RPMI8226 (cell line): ENCODE results near the gene CD180.
A peak's percentile ranks its signal among the peaks of the same experiment; 100 is the strongest.

Experiments
- DNase-seq: peaks from one replicate; pipeline ENCODE4 v3.0.0-alpha.2; 2015

Gene CD180

GRCh38 chr5:67209141-67209771 is 12.7 kb upstream of the CD180 start:
- peak; percentile 91 for DNase-seq

GRCh38 chr5:67208403-67208802 is 11.8 kb upstream of the CD180 start:
- no peak for DNase-seq

DNA sequence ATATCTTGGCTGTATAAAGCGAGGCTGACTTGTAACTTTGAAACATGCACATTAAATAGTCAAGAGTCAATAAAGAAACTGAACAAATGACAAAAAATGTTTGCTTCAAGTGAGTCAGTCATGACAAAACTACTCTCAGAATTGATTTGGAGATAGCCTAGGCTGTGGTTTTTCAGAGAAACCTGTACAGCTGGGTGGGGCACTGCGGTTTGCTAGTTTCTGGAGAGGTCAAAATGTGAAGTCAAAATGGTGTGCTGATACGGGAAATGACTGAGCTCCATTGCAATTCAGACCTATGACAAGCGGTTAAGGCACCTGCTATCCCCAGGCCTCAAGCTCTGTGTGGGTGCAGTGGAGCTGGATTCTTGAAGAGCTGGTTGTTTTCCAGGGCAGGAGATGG is 10.3 kb upstream of the CD180 start:
- DNase-seq = peak; percentile 96

DNA sequence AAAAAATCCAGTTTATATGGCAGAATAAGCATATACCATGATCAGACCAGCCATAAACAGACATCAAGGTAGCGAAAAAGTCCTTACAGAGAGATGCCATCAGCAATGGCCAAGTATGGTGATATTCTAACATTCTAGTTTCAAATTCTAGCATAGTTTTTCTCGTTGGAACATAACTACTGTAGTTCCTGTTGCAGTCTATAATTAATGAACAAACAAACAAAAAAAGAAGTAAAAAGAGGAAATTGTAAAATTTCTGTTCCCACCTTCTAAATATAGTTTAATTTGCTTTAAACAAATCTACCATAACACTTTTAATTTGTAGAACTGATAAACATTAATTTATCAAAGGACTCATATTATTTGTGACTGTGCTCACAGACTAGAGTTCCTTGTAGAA is 9.9 kb upstream of the CD180 start:
- no peak for DNase-seq

GRCh38 chr5:67205981-67206380 is 9.4 kb upstream of the CD180 start:
- DNase-seq = no peak

DNA sequence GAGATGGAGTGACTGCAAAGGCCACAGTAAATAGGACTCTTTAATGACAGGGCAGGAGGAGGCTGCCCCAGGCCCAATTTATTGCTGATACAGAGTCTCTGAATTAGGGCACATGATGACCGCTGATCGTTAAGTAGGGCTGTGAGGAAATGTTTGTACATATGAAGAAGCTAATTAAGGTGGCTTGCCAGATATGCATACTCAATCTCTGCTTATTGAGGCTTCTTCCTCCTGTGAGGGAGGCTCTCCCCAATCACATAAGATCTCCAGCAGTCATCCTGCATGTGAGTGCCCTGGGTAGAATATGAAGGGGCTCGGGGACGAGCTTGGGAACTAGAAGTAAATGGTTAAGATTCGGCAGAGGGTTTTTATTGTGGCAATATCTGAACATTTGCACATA is 8.2 kb upstream of the CD180 start:
- no peak for DNase-seq

GRCh38 chr5:67203701-67204074 is 7.1 kb upstream of the CD180 start:
- no peak for DNase-seq

- DNase-seq = no peak
Measured at GRCh38 chr5:67202828-67203227, 6.2 kb upstream of the CD180 start.

DNA sequence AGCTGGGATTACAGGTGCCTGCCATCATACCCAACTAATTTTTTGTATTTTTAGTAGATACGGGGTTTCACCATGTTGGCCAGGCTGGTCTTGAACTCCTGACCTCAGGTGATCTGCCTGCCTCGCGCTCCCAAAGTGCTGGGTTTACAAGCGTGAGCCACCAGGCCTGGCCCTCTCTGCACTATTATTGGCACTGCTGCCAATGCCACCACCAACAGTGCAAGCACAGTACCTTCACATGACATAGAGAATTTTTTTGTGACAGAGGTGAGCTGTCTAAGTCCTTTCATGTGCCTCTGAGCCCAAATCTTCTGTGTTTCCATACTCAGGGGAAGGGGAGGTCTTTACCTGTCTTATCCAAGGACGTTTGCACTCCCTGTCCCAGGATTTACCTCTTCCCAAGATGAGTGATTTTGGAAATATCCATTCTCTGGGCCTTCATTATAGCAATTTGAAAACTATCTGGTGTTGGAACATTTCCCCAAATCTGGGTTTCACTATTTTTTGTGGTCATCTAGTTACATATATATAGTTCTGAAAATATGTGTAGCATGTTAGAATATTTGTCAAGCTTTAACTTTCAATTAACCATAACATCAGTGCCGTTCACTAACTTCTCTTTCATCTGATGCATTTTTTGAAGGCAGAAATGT is 5.4 kb upstream of the CD180 start:
- DNase-seq = no peak

DNA sequence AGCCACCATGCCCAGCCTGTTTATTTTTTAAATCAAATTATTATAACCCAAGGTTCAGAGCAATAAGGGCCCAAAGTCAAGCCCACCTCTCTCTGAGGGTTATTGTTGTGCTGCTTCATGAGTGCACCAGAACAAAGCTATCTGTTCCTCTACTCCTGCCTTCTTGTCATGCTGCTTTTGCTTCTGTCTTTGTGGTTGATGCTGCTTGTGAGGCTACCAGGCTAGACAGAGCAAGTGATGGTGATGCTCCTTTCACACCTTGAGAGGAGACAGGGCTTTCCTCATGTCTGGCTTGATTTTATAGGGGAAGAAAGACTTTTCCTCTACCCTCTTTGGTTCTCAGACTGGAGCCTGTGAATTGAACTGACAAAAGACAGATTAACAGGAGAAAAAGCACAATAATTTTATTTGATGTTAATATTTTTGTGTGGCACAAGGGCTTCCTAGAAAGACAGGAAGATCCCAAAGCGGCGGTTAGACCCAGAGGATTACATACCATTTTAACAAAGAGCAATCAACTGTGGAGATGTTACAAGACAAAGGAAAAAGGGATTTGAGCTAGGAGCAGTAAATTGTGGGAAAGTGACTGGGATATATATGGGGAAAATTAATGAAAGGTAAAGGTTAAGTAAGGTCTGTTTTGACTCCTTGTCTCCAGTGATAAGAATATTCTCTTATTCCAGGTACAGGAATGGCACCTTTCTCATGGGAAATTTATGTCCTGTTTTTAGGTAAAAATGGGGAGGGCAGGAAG is 4.4 kb upstream of the CD180 start:
- DNase-seq = no peak

GRCh38 chr5:67199859-67200258 is 3.3 kb upstream of the CD180 start:
- no peak for DNase-seq

DNA sequence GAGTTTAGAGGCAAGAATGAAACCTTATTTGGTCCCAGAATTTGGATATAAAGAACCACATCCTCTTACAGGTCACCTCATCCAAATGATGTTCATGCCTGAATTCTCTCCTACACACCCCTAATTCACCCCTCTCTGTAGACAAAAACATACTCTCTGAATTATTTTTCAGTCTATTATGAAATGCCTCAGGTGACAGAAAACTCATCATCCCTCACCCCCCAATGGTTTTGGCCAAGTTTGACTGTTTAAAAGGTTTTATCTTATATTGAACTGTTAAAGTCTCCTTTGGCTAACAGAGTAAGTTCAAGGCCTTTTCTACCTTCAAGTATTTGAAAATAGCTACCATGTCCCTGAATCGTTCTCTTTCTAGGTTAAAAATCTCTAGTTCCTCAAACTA is 2.3 kb upstream of the CD180 start:
- DNase-seq = no peak

- no peak for DNase-seq
Measured at GRCh38 chr5:67197536-67197935, 937 bp upstream of the CD180 start.

DNA sequence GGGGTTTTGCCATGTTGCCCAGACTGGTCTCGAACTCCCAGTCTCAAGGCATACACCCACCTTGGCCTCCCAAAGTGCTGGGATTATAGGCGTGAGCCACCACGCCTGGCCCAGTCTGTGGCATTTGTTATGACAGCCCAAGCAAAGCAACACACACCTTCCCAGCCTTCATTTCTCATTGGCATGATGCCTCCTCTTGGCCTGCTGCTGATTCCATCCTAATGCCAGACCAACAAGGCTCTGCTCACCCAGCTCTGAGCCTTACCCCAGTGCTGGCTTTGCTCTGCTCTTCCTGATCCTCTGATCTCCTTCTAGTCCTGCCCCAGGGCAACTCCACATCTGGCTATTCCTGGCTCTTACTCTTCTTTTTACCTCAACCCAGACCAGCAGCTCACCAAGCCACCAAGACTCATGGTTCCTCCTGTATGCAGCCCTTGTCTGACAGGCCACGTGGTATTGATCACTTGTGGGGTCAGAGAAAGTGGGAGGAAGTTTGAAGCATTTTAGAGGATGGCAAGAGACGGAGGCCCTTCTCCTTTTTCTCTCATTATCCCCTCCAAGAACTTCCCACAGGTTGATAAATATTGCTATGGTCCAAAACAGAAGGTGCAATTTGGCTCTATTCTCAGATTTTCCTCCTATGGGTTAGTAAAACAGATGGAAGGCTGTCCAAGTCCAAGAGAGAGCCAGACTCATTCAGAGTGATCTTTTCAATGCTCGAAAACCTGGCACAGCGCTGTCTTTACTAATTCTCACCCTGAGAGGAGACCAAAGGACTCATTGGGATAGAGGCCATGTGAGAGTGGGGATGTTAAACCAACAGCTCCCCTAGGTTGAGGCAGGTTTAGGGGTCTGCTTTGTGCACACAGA is 958 bp downstream of the CD180 start:
- no peak for DNase-seq

GRCh38 chr5:67194166-67194565 is 2.4 kb downstream of the CD180 start:
- no peak for DNase-seq

GRCh38 chr5:67193439-67193807 is 3.2 kb downstream of the CD180 start:
- peak; percentile 67 for DNase-seq

DNA sequence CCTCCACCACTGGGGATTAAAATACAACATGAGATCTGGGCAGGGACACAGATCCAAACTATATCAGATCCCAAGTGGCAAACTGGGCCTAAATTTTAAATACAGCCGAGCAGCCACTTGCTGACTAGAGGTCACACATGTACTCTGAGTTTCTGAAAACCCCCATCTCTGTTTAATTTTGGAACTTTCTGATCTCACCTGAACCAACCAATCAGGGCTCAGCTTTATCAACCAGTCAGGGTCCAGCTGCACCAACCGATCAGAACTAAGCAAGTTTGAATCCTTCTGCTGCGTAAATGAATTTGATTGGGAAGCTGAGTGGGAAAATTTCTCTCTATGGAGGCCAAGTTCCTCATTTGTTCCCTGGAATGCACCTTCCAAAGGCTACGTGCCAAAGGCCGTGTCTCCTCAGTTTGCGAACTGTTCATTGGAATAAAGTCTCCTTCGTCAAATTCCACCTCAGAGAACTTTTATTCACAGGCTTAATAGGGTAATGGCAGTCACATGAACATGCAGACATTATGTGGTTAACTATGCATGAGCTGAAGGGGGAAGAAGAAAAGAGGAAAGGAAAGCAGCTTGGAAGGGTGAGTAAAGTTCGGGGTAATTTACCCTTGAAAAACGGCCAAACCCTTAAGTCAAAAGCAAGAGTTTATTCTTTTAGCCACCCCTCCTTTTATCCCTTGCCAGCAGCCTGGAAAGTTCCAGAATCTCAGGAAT is 3.7 kb downstream of the CD180 start:
- DNase-seq = no peak

GRCh38 chr5:67190861-67191260 is 5.7 kb downstream of the CD180 start:
- no peak for DNase-seq

DNA sequence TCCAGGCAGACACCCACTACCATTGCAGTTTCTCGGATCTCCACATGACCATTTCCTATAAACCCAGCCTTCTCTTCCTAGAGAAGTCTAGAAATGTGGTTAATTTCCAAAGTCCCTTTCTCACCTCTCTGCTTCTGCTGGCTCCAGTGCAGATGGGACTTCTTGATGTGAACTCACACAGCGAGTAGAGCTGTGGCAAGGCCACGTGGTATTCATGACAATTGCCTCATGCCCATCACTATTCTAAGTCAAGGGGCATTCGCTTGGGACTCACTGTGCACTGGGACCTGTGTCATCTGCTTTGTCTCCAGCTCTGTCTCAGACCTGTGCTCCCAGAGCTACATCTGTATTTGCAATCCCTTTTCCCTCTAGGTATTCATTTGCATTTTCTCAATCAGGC is 6.2 kb downstream of the CD180 start:
- no peak for DNase-seq

DNA sequence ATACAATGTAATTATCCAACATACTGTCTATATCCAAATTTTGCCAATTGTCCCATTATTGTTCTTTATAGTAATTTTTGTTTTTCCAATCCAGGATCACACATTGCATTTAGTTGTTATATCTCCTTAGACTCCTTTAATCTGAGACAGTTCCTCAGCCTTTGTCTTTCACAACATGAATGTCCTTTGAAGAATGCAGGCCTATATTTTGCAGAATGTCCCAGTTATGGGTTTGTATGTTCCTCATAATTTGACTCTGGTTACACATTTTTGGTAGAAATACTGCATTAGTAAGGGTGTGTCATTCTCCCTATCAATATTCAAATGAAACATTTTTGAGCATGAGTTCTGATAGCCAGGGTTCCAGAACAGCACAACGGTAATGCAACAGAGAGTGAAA is 6.7 kb downstream of the CD180 start:
- no peak for DNase-seq

DNA sequence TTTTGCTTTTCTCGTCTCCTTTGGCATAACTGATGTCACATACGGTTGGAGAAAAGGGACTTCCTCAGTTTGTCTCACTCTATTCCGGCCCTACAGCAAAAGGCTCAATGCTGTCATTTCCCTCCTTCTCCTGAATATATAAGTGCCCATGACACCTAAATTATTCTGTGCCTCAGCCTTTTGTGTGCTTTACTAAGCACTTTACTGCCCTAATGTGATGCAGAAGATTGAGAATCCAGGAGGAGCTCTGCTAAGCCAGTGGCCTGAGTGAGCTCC is 7.6 kb downstream of the CD180 start:
- DNase-seq = no peak

DNA sequence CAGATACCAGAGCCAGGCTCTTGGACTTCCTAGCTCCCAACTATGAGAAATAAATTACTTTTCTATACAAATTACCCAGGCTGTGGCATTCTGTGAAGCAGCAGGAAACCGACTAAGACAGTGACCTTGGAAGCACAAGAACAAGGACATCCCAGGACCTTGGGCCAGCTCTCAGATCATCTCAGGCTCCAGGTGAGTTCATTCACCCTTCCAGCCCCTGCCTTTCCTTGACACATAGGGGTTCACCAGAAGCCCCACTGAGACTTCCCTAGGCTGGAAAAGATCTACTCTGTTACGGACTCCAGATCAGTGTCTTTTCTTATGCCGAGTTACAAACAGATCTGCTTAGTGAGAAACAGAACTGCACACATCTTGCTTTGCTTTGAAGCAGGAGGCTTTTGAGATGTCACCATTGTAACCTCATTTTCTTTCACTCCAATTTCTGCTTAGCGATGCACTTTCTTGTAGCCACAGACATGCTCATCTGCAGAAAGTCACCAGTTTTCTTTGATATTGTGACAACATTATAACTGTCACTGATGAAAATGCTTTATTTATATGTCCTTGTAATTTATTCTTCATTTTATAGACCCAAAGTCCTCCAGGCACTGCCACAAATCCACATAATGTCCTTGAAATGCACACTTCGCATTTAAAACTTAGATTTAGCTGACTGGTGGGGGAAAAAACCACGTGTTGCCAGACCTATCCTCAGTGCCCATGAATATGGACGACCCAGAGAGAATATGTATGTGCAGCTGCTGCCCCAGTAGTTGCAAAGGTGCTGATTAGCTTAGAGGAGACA is 8.1 kb downstream of the CD180 start:
- DNase-seq = peak; percentile 68
